Measurements from ENCODE around the gene ERP27.

The ERP27 gene

GRCh38 chr12:14938301-14938700 is at the start of gene ERP27:
Gene ERP27, minus strand, starts transcription at chr12:14938537. Its CDS starts 29 bp downstream, at chr12:14938508.
- DNase-seq = no peak

GRCh38 chr12:14988035-14988434 is 49.7 kb upstream of the ERP27 start:
- no peak for DNase-seq

DNA sequence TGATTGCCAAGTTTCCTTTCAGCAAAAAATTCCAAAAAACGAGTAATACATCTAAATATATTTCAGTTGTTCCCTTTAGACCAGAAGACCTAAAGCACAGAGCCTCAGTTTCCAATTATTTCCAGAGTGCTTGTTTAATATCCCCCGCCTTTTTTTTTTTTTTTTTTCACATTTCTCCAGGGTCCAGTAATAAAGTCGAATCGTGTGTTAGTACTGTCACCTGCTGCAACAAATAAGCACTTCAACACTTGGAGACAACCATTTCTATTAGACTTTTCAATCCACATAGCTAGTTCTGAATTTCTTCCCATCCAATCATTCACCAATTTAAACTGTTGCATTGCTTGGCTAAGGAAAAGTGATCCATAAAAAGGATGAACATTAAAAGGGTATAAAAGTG is 48.1 kb upstream of the ERP27 start:
- no peak for DNase-seq

GRCh38 chr12:14984766-14985285 is 46.5 kb upstream of the ERP27 start:
- no peak for DNase-seq

DNA sequence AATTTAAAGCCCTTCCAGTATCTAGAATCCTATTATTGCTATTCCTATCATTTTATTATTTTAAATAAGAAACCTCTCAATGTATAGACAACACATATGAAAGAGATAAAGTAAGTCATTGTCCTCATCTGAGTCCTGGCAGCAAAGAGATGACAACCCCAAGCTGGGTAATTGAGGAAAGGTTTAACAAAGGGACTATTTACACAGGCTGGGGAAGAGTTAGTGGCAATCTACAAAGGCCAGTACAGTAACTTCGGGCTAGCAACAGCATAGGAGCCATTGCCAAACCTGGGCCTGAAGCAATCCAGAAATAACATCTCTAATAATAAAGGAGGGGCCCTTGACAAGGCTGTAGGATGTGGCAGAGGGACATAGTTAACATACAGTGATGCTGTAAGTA is 45.7 kb upstream of the ERP27 start:
- DNase-seq = no peak

GRCh38 chr12:14982991-14983390 is 44.7 kb upstream of the ERP27 start:
- DNase-seq = no peak

DNA sequence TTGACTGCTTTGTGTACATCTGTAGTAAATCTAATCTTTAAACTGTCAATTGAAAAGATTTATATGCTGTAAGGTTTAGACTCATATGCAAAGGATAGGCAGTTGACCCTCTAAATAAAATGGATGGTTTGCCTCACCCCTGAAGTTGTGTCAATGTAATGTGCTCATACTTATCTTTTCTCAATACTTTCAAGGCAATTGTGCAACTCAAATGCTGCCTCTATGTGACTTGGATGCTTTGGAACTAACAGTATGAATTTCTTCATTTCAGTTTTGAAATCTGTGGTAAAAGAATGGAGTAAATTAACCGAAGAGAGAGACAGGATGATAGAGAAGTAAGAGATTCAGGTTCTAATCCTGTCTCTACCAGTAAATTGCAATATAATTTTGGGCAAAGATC is 44.2 kb upstream of the ERP27 start:
- DNase-seq = no peak

GRCh38 chr12:14981049-14981448 is 42.7 kb upstream of the ERP27 start:
- DNase-seq = no peak

- DNase-seq = no peak
These were observed 41.1 kb upstream of the ERP27 start for GRCh38 chr12:14979468-14979867.

- no peak for DNase-seq
These were observed 38.3 kb upstream of the ERP27 start for GRCh38 chr12:14976658-14977057.

GRCh38 chr12:14975457-14975856 is 37.1 kb upstream of the ERP27 start:
- no peak for DNase-seq

- DNase-seq = no peak
These were observed 36.3 kb upstream of the ERP27 start for GRCh38 chr12:14974633-14975032.

- DNase-seq = no peak
These were observed 34.5 kb upstream of the ERP27 start, which contains the start of gene PDE6H for GRCh38 chr12:14972816-14973215. Gene PDE6H, plus strand, starts transcription at chr12:14973042. Its CDS starts 4,971 bp downstream, at chr12:14978013.

DNA sequence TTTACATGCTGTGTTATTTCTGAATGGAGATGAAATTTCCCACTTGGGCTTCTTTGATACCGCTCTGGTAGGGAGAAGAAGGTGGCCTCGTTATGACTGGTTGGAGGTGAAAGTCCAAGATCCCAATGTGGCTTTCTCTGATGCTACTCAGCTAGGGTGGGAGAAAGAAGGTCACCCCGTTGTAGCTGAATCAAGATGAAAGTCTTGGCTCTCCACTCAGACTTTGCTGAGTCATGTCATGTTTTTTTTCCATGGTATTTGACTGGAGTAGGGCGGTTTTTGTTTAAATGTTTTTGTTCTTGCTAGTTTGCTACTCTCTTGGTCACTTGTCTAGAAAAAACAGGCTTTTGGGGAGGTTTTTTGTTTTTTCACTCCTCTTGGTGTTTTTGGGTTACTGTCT is 32.1 kb upstream of the ERP27 start:
- DNase-seq = no peak

DNA sequence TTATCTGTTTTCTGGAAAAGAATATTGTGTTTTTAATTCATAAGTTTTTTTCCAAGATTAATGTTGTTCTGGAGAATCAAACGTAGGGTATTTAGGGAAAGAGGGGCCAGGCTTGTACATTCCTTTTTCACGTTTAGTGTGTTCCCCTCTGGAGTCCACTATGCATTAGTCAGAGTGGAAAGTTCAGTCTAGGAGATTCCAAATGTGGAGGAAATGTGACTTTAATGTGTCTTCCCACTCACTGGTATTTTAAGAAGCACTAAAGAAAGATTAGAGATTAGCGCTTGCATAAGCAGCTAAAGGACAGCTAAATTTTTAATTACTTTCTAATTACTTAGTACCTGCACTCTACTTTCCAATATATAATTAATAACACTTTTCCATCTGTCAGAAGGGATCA is 30.1 kb upstream of the ERP27 start:
- DNase-seq = no peak

DNA sequence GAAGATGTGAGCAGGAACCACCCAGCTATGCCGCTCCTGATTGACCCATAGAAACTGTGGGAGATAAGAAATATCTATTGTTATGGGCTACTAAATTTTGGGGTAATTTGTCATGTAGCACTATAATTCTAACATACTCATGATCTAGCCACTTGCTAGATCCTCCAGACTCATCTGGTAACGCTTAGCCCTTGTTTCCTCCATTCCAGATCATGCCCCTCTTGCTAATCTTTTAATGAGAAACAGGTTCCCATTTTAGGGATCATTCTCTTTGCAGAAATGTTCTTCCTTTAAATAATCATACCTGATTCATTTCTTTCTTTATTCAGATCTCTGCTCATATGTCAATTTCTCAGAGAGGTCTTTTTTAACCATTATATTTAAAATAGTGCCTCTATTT is 26.9 kb upstream of the ERP27 start:
- DNase-seq = no peak

DNA sequence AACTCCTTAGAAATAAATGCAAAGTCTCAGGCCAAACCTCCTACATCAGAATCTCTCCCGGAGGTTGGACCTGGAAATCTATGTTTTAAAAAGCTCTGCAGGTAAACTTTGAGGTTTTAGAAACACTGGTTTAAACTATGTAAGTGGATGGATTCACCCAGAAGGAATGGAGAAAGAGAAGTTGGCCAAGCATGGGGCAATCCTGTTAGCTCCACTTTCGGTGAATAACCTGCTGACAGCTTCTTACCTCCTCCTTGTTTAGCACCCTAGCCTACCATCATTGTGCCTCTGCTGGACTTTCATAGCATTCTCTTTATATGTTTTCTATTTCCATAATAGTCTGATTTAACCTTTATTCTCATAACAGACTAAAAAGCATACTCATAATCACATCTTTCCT is 26.1 kb upstream of the ERP27 start:
- no peak for DNase-seq

- no peak for DNase-seq
These were observed 25.2 kb upstream of the ERP27 start for GRCh38 chr12:14963520-14963919.

- no peak for DNase-seq
These were observed 24.5 kb upstream of the ERP27 start for GRCh38 chr12:14962797-14963196.

DNA sequence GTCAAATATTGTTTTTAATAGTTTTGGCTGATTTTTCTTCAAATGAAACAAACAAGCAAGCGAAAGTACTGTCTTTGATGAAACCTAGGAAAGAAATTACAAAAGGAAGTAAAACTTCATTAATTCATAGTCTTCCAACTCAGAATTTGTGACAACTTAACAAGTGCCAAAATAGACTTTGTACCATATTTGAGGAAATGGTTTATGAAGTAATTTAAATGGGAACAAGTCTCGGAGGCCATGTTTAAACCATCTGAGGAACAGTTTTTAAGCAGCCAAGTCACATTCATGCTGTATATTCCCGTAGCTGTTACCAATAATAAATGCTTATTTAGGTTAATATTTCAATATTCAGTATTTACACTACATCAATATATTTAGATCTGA is 23.8 kb upstream of the ERP27 start:
- no peak for DNase-seq

DNA sequence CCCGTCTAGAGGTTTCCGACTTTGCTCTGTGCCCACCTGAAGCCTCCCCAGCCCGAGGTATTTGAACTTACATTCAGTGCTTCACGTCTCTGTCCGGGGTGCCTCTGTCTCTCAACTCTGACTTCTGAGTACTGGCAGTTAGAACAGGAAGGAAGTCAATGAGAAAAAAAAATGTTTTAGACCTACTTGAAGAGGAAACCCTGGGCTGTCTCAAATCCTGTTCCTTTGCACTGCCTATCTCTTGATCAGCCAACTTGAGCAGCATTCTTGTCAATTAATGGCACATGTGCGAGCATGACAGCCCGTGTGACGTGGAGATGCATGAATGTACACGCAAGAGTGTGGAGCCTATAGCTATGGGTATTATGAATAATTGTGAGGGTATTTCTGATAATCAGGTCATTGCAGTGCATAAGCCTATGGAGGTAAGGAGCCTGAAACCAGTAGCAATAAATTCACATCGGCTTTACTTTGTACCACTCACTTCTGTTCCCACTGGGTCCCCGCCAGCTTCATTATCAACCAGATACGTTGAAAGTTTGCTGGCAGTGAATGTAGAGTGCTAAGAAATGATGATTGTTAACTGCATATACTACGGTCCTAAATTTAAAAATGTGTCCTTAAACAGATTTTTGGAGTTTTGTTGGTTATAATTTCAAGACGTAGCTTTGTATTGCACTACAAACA is 23.3 kb upstream of the ERP27 start, which contains the start of gene ARHGDIB:
Gene ARHGDIB, minus strand, starts transcription at position 136 of the 687 bp plus-strand sequence. CDS start 10,889 bp downstream, outside the sequence.
- DNase-seq = no peak

DNA sequence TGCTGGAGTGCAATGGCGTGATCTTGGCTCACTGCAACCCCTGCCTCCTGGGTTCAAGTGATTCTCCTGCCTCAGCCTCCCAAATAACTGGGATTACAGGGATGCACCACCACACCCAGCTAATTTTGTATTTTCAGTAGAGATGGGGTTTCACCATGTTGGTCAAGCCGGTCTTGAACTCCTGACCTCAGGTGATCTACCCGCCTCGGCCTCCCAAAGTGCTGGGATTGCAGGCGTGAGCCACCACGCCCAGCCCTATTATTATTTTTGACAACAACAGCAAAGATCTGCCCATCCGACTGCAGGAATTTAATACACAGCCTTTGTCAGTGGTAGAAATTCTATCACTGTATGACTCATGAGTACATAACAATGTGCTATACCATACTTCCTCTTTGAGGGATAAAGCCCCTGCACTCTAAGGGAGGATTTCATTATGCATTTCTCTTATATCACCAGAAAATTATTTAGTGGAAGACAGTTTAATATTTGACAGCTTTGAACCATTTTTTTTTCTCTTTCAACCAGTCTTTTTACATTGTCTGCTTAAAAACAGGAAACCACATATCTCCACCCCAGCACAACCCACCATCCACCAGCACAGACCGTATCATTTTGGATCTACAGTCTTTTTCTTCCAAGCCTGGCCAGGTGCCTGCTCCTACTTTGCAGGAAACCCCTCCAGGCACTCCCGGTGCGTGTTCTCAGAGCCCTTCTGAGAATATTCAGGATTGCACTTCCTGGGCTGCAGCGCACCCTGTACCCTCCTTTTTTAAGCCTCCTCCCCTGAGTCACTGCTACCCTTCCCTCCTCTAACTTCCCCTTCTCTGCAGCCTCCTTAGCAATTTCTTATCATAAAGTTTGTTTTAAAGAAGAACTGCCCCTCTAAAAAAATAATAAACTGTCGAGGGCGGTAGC is 22.5 kb upstream of the ERP27 start:
- no peak for DNase-seq

- no peak for DNase-seq
These were observed 21.7 kb upstream of the ERP27 start for GRCh38 chr12:14959916-14960496.

Measured in NCI-H187 treated with DMSO at 0.1 percent for 48 hours (cell line).